ENCODE results near the gene RPL5. TPM values are rescaled to one million over a fixed set of nuclear protein-coding genes. Genes with fewer than 3 reads are reported as not detected.

The RPL5 gene
- polyA plus RNA-seq, 3 donors, result 921 to 1,114 (median 953) TPM

DNA sequence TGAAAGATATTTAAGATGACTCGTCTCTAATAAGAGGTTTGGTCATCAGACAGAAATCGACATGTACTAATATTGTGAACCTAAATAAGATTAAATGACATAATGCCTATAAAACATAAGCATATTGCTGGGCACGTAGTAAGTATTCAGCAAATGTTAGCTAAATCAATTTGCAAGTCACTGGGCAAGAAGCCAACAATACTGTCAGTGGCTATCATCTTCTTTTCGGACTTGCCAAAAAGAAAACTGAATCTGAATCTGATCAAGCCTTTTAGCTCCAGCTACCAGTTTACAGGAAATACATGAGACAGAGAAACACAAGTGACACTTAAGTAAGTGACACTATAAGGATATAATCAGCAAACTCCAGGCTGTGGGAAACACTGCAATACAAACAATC, 46.0 kb downstream of the RPL5 start:
- Histone ChIP-seq H2AFZ (ENCODE audit: insufficient read depth, low read depth, low read length, poor library complexity, severe bottlenecking) (no peak overlapping the region), H3K9me3 (replicated peaks in 1 of 2; ENCODE audit: control insufficient read depth in 1 of 2, insufficient read depth in 1 of 2, low read length in 2 of 2) (no peaks in the 10 kb centered on the region), H3K4me2 (replicated peaks; ENCODE audit: extremely low read depth, low read length, poor library complexity, severe bottlenecking) (no peak overlapping the region), H3K9ac (ENCODE audit: insufficient read depth, low read length, poor library complexity, severe bottlenecking) (no peak overlapping the region), H4K20me1 (ENCODE audit: insufficient read depth, low read length) (no peaks in the 10 kb centered on the region), H3K27me3 (ENCODE audit: control insufficient read depth in 2 of 2, insufficient read depth in 2 of 2, low read length in 2 of 2) (no peaks in the 10 kb centered on the region), H3K79me2 (ENCODE audit: insufficient read depth, low read length) (no peaks in the 10 kb centered on the region), H3K4me1 (ENCODE audit: control insufficient read depth in 1 of 2, insufficient read depth in 2 of 2, low read length in 2 of 2) (peaks cover 3% of the 10 kb centered on the region in 2 donors), H3K27ac (ENCODE audit: low read depth in 1 of 2, low read length in 2 of 2) (no peak overlapping the region), H3K4me3 (replicated peaks in 1 of 3; ENCODE audit: low read depth in 2 of 3, low read length in 3 of 3) (no peak overlapping the region), H3K36me3 (replicated peaks in 1 of 2; ENCODE audit: control insufficient read depth in 1 of 2, insufficient read depth in 2 of 2, low read length in 2 of 2) (no peaks in the 10 kb centered on the region)
- Mint-ChIP-seq H3K9me3 (peaks cover 0 to 4% (median 0%) of the 10 kb centered on the region in 7 donors), H3K27me3 (ENCODE audit: low read depth in 3 of 3) (peaks cover 0 to 4% (median 0%) of the 10 kb centered on the region in 3 donors), H3K27ac (no peak overlapping the region), H3K36me3 (peaks cover 0 to 2% of the 10 kb centered on the region in 2 donors), H3K4me3 (no peak overlapping the region), H3K4me1 (peaks cover 4% of the 10 kb centered on the region)
- TF ChIP-seq, protein P1, sequence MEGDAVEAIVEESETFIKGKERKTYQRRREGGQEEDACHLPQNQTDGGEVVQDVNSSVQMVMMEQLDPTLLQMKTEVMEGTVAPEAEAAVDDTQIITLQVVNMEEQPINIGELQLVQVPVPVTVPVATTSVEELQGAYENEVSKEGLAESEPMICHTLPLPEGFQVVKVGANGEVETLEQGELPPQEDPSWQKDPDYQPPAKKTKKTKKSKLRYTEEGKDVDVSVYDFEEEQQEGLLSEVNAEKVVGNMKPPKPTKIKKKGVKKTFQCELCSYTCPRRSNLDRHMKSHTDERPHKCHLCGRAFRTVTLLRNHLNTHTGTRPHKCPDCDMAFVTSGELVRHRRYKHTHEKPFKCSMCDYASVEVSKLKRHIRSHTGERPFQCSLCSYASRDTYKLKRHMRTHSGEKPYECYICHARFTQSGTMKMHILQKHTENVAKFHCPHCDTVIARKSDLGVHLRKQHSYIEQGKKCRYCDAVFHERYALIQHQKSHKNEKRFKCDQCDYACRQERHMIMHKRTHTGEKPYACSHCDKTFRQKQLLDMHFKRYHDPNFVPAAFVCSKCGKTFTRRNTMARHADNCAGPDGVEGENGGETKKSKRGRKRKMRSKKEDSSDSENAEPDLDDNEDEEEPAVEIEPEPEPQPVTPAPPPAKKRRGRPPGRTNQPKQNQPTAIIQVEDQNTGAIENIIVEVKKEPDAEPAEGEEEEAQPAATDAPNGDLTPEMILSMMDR (IDR thresholded peaks at IDR 0.05), result no peak
- WGBS (ENCODE audit: insufficient coverage), result 40% methylated on average over 1 of the region's 4 CpGs
- DNase-seq, result no peak
- intact Hi-C loops (cut with micrococcal nuclease), result no loop called here

DNA sequence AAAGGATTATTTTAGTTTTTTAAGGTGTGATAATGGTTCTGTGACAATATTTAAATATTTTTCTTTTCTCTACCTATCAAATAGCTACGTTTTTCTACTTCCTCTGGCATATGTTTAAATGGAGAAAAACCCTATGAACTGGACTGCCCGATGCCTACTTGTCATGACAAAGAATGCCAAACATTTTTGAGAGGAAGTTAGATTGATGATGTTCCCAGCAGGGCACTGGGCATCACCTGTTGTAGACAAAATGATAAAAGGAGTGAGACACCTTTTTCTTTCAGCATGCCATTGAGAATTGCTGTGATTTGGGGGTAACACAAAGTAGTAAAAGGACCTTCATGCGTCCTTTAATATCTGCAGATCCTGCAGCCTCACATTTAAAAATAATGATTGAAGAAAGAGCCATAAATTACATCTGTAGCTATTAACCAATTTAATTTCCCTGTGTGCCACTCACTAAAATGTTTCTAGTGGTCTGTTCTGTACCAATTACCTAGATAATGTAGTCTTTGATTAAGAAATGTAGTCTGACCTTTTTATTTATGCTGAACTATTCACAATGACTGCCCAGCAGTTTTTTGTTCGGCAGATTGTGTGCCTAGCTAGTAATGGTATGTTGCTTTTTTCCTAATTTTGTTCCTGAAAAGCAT, 47.6 kb downstream of the RPL5 start:
- Histone ChIP-seq H3K27me3 (ENCODE audit: control insufficient read depth in 2 of 2, insufficient read depth in 2 of 2, low read length in 2 of 2) (no peaks in the 10 kb centered on the region), H2AFZ (ENCODE audit: insufficient read depth, low read depth, low read length, poor library complexity, severe bottlenecking) (no peak overlapping the region), H3K4me2 (replicated peaks; ENCODE audit: extremely low read depth, low read length, poor library complexity, severe bottlenecking) (no peak overlapping the region), H3K9ac (ENCODE audit: insufficient read depth, low read length, poor library complexity, severe bottlenecking) (no peak overlapping the region), H3K9me3 (replicated peaks in 1 of 2; ENCODE audit: control insufficient read depth in 1 of 2, insufficient read depth in 1 of 2, low read length in 2 of 2) (no peaks in the 10 kb centered on the region), H3K4me1 (ENCODE audit: control insufficient read depth in 1 of 2, insufficient read depth in 2 of 2, low read length in 2 of 2) (peaks cover 11 to 13% of the 10 kb centered on the region in 2 donors), H4K20me1 (ENCODE audit: insufficient read depth, low read length) (no peaks in the 10 kb centered on the region), H3K27ac (ENCODE audit: low read depth in 1 of 2, low read length in 2 of 2) (no peak overlapping the region), H3K4me3 (replicated peaks in 1 of 3; ENCODE audit: low read depth in 2 of 3, low read length in 3 of 3) (no peak overlapping the region), H3K79me2 (ENCODE audit: insufficient read depth, low read length) (no peaks in the 10 kb centered on the region), H3K36me3 (replicated peaks in 1 of 2; ENCODE audit: control insufficient read depth in 1 of 2, insufficient read depth in 2 of 2, low read length in 2 of 2) (no peaks in the 10 kb centered on the region)
- Mint-ChIP-seq H3K27ac (no peak overlapping the region), H3K36me3 (no peaks in the 10 kb centered on the region), H3K4me1 (peaks cover 14% of the 10 kb centered on the region), H3K9me3 (no peaks in the 10 kb centered on the region), H3K27me3 (ENCODE audit: low read depth in 3 of 3) (peaks cover 0 to 4% (median 0%) of the 10 kb centered on the region in 3 donors), H3K4me3 (no peak overlapping the region)
- no peak for DNase-seq
- TF ChIP-seq, protein P1 (IDR thresholded peaks at IDR 0.05), result no peak
- WGBS (ENCODE audit: insufficient coverage), result 100% methylated on average over 1 of the region's 4 CpGs
- intact Hi-C loops (cut with micrococcal nuclease), result no loop called here

Measured in CD14-positive monocyte (primary cell).